Hematopoietic multipotent progenitor cell treated with erythropoietin and hydrocortisone succinate and interleukin-3 and kit ligand, for 4 days (in vitro differentiated cells): ENCODE measurements around the gene FMNL2.

Experiments
- DNase-seq: peaks from one replicate; pipeline ENCODE4 v3.0.0-alpha.2; 2015

FMNL2 gene

DNA sequence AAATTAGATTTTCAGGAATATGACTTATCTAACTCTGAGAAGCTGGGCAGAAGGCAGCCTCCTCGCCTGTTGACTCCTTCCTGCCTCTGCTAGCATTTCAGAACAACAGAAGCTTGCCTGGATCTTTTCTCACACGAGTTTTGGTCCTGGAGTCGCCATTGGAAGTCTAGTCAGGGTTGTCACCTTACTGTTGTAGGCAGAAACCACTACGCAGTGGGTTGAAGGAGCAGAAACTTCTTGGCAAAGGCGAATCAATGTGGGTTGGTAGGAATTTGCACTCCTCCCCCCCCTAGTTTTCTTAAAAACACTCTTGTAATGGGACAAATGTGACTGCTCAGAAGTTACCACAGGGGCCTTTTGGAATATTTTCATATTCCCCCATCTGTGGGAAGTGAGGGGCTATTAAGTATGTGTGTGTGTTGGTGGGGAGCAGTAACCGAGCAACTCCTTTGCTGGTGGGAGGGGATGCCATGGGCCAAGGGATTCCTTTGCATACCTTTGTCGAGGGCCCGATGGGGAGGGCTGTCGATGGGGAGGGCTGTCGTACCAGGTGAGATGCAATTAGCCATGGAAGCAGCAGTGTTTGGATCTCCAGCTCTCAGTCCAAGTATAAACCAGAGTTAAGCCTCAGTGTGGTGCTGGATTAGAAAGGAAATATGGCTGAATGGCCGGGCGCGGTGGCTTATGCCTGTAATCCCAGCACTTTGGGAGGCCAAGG, 117.4 kb downstream of the FMNL2 start:
- DNase-seq = no peak

DNA sequence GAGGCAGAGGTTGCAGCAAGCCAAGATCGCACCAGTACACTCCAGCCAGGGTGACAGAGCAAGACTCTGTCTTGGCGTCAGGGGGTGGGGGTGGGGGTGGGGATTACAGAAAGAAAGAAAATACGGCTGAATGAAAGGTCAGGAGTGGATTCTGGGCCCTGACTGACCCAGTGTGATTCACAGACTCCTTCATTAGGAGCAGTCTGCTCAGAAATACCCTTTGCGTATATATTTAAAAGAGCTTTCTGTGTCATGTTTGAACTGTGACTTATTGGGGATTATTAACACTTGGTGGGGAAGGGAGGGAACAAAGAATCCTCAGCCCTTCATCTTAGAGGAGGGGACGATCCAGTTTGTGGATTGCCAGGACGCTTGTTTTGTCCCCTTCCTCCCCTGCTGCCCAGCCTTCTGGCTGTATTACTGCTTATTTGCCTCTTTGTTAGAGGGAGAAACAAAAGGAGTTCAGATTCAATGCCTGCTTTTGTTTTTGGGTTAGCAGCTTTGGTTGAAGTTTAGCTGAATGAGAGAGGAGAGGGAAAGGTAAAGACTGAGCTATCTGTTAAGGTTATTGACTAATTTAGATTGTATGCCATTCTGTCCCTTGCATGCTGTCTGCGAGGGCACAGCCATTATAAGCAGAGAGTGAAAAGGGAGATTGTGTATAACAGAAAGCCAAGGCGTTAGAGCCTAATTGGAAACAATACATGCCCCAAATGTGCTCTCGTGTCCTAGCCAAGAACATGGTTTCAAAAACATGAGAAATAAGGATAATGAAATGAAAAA, 118.3 kb downstream of the FMNL2 start:
- no peak for DNase-seq

DNA sequence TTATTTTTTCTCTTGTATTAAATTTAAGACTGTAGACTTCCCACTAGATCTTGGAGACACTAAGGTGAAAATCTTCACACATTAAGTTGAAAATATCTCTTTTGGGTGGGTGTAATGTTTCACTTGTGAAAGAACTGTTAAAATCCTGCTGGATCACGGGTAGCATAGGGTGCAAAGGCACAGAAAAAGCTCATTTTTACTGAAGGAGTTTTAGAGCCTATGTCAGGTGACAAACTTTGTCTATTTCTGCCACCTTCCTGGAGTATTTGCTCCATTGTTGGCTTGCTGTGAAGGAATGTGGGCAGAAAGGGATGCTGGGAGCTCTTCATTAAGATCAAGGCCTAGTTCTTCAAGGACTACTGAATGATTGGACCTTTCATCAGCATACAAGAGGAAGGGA, 119.4 kb downstream of the FMNL2 start:
- DNase-seq = no peak

DNA sequence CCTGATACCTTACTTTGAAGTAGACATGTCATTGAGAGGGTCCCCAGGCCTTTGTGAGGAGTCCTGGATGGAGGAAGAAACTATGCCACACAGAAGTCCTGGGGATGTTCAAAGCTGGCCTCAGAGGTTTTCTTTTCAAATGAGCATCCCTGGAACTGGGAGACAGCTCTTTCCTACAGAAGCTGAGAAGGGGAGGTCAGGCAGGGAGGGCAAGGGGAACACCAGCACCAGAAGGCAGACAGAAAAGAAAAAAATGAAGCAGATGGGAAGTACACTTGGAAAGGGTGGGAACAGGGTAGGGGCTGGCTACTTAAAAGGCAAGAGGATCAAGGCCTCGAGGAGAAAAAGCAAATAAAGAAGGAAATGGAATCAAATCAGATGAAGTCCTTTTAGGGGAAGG, 120.0 kb downstream of the FMNL2 start:
- no peak for DNase-seq

DNA sequence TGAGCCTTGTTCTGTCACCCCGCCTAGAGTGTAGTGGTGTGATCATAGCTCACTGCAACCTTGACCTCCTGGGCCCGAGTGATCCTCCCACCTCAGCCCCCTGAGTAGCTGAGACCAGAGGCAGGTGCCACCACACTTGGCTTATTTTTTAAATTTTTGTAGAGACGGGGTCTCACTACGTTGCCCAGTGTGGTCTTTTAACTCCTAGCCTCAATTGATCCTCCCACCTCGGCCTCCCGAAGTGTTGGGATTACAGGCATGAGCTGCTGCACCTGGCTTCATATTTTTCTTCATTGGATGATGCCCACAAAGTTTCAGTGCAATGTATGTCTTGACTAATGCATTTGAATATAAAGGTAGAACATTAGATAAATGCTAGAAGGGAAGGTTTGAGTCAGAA, 120.8 kb downstream of the FMNL2 start:
- DNase-seq = no peak

DNA sequence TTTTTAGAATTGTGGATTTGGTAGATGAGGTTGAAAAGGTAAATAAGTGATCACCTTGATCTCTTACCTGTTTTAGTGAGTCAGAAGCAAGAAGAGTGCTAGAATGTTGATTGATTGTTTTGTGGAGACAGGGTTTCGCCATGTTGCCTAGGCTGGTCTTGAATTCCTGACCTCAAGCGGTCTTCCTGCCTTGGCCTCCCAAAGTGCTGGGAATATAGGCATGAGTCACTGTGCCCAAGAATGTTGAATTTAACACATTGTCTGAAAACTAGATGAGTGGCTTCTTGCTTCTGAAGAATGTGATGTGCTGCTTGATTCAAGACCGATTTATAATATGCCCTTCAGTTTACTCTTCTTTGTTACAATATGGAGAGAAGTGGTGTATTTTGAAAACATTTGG, 121.3 kb downstream of the FMNL2 start:
- no peak for DNase-seq

DNA sequence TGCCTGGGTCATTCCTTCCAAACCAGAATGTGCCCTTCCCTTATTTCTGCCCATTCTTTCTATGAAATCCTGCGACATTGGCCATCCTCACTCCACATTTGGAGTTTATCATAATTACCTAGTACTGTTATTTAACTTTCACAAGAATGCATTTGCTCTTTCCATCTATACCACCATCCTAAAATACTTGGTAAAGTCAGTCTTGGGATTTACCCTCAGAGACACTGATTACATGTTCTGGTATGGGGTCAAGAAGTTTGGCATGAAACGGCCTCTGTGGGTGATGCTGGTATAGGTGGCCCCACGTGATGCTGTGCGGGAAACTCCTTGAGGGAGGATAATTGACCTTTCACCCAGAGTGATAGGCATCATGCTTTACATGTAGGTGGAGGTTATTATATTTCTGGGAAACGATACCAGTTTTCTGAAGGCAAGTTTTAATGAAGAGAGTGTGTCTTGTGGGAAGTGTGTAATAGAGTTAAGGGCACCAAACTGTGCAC, 123.5 kb downstream of the FMNL2 start:
- DNase-seq = no peak

DNA sequence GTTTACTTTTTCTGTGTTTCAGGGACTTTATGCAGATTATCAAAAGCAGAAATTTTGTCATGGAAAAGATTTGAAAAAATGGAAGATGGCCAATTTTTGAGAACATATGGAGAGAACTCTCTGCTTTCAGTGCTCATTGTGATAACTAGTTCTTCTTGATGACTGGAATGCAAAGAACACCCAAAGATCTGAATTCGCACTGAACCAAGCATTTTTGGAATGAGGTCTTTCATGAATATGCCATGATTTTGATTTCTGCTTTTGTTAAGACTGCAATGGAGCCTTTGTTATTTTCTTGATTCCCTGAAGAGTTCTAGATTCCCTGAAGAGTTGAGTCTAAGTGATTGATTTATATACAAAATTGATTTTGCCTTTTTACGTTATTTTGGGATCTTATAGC, 124.1 kb downstream of the FMNL2 start:
- DNase-seq = no peak

DNA sequence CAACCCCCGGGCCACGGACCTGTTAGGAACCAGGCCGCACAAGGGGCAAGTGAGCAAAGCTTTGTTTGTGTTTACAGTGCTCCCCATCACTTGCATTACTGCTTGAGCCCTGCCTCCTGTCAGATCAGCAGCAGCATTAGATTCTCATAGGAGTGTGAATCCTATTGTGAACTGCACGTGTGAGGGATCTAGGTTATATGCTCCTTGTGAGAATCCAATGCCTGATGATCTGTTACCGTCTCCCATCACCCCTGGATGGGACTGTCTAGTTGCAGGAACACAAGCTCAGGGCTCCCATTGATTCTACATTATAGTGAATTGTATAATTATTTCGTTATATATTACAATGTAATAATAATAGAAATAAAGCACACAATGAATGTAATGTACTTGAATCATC, 125.6 kb downstream of the FMNL2 start:
- DNase-seq = no peak

DNA sequence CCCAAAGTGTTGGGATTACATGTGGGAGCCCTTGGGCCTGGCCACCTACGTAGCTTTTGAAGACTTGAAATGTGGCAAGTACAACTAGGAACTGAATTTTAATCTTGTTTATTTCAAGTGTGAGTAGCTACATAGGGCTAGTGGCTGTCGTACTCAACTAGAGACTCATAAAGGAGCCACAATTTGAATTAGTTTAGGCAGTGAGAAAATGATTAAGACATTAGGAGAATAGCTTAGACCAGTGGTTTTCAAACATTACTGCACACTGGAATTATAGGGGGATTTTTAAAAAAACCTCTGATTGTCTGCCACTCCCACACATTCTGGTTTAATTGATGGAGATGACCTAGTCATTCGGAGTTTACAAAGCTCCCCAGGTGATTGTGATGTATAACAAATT, 127.1 kb downstream of the FMNL2 start:
- no peak for DNase-seq

DNA sequence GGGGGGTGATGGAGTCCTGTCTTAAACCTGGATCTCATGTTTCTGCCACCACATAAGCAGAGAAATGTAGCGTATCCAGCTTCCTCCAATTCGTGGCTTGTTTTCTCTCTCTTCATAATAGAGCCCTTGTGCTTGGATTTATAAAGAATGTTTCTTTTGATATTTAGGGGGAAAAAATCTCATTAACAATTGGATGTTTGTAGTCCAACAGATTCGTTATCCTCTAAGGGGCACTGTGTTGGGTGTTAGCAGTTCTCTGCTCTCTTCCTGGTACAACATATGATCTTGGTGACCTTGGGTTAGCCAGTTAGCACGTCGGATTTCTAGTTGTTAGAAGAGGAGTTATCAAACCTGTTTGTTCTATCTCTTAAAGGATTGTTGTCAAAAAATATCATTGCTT, 127.8 kb downstream of the FMNL2 start:
- no peak for DNase-seq

DNA sequence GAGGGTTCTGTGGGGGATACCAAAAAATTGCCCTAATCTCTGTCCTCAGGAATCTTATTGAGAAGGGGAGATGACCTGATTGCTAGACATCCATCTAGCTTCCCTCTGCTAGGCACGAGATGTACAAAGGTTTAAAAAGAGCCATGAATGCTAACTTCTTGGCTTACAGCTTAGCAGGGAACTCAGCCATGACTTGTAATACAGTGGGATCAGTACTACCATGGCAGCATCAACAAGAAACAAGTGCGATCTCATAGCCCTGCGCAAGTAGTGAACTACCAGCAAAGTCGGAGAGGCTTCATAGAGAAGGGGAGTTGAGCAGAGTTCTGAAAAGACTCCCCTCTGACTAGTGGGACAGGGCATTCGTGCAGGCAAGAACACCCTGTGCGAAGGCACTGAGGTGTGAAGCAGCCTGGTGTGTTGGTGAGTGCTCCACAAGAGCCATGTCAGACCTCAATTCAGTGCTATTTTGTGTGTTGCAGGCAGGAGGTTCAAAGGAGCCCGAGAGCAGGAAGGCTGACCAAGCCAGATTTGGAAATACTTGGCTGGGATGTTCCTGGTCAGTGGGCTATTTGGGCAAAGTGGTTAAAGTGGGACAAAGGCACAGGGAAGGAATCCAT, 130.0 kb downstream of the FMNL2 start:
- DNase-seq = no peak

DNA sequence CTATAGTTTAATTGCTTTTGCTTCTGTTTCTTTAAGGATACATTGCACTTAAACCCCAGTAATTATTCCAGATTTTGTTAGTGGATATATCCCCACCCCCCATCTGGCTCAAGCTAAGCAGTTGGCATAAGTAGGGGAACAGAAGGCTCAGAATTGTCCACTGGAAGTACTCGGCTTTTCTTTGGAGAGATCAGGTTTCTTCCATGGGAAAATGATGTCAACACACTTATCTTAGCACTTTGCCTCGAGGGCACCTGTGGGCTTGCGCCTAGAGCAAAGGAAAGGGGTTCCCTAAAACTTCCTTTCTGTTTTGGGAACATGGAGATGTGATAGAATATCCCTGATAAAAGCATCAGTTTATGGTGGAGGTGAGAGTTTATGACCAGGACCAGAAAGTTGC, 130.6 kb downstream of the FMNL2 start:
- DNase-seq = no peak

DNA sequence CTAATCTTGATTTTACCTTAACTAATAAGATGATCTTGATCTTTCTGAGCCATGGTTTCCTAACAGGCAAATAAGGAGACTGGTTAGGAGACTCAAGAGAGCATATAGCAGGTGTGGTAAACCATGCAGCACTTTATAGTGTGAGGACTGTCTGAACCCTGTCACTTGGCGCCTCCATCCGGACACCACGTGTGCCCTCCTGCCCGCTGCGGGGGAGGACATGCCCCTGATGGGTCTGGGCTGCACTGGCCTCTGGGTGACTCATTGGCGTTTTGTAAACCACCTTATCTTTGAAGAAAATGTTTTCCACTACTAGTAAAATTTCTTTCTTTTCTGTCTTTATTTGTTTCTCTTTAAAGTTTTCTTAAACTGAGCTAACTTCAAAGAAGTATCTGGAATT, 131.1 kb downstream of the FMNL2 start:
- peak; percentile 7 for DNase-seq

DNA sequence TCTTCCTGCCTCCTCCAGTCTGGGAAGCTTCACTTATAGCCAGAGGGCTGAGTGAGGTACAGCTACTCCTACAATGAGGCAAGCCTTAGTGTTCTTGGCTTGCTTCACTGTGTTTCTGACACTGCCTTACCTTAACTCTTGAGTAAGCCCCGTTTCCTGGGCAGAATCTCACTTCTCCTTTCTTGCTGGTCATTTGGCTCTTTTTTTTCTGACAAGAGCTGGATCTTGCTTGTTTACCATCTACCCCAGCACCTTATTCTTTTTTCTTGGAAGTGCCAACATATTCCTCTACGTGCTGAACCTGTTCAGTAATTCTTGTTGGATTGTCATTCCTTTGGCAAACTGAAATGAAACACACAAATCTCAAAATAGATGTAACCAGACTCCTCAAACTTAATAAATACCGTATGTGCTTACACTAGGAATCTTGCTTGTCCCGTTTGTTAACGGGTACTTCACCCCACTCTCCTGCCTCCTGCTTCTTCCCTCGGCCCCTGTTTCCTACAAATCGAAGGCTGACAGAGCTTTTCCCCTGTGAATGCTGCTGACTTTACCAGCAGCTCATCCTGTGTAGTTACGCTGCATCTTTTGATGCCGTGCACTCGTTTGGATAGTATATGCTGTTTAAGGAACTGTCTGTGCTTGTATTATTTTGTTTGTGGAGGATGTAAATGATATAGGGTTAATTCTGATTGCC, 132.2 kb downstream of the FMNL2 start:
- peak; percentile 58 for DNase-seq

DNA sequence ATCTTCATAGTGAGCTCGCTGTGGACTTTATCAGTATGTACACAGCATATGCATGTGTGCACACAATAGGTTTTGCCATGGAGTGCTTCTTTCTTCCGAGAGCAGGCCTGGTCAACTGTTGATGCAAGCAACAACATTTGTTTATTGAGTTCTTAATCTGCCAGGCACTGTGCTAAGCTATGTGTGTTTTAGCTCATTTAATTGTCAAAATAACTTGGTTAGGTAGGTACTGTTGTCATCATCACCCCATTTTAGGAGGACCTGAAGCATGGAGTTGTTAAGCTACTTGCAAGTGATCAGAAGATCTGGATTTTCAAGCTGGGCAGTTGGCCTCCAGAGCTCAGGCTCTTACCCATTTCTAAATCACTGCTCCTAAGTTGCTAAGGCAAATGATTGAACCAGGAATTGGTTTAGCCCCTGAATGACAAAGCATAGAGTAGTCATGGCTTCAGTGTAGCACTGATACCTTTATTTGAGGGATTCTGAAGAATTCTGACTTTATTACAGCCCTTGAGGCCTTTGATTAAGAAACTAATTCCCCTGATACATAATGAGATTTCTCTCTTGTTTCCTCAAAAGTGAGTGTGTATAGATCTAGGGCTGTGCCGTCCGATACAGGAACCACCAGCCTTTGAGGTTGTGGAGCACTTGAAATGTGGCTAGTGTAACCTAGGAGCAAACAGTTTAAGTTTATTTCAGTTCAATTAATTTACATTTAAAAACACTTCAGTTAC, 132.9 kb downstream of the FMNL2 start:
- DNase-seq = peak; percentile 20

DNA sequence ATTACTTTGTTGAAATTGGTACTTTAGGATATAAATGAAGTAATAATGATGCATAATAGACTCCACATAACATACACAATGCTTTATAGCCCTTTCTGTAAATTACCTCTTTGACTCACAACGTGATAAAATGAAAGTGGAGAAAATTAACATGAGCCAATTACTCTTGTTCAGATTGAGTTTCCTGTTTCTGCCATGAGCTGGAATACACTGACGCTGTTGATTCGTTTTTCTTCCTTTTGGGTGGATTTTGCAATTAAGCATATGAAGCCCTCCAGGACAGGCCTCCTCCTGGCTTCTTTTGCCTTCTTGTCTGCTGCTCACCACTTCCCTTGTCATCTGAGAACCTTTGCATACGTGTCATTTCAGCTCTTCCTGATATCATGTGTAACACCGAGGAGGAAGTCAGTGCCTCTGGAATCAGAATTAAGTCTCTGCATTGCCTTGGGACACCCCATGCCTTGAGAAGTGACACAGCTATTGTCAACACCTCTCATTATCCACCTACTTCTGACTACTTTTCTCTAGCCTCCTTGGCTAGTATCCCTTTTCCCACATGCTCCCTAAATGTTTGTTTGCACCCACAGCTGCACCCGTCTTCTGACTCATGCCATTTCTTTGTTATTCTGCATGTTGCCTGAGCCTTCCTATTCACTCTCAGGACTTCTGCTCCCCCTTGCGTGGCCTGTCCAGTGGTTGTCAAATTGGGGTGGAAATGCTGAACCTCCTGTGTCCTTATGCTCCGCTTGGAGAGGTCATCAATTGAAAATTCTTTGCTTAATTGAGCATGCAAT, 134.1 kb downstream of the FMNL2 start:
- peak; percentile 56 for DNase-seq

DNA sequence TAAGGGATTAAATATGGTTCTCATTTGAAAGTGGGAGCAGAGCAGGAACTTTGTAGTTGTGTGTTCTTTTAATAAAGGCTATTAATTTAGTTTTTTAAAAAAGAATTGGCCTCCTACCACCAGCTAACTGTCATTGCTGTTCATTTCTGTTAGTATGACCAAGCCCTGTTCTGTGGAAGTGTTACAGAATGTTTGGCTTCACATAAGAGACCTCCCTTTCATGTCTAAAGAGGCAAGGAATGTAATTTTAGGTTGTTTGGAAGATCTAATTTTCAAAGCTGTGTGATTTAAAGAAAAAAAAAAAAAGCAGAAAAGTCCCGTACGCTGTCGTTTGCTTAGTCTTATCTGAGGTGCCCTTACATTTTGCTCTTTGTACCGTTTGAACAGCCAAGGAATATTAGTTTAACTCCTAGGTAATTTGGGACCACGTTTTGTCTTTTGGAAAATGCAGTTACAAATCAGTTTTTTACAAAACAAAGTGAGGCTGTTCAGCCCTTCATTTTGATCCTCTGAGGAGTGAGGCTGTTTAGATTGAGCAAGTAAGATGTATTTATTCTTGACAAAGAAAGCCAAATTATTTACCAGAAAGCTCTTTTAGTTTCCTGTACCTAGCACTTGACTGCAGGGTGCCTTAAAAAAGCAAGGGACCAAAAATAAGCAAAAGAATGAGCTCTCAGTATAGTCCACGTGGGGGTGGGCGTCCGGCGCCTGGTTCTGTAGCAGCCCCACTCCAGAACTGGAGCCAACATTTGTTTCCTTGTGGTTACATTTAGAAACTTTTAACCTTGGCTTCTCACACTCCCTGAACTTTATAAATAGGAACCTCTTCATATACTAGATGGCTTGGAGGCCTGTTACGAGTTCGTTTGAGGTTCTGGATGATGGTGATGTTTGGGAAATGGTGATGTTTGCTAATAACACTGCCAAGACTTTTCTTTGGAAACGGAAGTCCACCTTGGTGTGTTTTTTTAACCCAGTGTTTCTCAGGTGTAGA, 136.2 kb downstream of the FMNL2 start:
- DNase-seq = no peak

DNA sequence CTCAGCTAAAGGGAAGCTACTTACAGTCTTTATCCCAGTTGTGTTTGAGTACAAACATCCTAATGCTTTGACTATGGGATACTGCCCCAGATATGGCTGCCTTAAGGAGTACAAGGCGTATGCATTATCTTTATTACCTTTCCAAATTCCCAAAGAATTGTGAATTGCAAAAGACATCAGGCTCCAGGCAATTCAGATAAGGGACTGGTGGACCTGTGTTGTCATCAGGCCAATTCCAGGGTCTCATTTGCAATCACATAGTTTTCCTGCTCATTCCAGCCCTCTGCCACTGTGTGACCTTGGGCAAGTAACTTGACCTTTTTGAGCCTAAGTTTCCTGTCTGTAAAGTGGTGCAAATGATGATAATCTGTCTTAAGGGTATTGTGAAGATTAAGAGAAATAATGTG, 137.5 kb downstream of the FMNL2 start:
- DNase-seq = no peak

DNA sequence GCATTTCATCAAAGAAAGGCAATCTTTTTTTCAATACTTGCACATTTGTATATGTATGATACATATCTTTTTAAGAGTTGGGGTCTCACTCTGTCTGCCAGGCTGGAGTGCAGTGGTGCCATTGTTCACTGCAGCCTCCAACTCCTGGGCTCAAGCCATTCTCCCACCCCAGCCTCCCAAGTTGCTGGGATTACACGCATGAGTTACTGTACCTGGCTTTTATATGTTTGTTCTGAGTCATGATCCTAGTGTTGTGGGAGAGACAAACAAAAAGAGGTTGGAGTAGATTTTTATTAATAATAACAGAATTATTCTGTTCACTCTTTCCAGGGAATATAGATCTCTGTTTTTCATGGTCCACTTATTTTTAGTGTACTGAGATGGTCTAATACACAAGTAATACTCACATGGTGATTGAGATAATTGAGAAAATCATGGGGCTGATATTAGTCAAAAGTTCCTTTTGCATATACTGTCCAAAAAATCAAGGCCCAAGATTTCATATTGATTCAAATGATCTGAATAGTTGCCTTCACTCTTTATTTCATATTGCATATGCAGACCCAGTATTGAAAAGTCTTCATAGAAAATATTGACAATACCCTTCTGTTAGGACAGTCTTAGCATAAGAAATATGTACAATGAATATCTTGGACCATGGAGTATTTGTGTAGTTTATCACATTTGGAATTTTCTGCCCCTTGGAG, 138.3 kb downstream of the FMNL2 start:
- DNase-seq = no peak
